Astrocyte (in vitro differentiated cells and primary cell): ENCODE data around the gene TUBG2.

Experiments
- EZH2 ChIP-seq: IDR thresholded peaks from 2 replicates; pipeline ENCODE4 v1.6.1; 2012; ENCODE audit warnings: mild to moderate bottlenecking, low read length, inconsistent platforms; ENCODE audit not compliant: insufficient read depth
- TF ChIP-seq, protein P1 (sequence below): IDR thresholded peaks from 2 replicates; pipeline ENCODE4 v1.5.1; 2011; ENCODE audit warnings: low read depth, mild to moderate bottlenecking, inconsistent platforms, low read length, moderate library complexity; ENCODE audit not compliant: insufficient read depth

DNA sequence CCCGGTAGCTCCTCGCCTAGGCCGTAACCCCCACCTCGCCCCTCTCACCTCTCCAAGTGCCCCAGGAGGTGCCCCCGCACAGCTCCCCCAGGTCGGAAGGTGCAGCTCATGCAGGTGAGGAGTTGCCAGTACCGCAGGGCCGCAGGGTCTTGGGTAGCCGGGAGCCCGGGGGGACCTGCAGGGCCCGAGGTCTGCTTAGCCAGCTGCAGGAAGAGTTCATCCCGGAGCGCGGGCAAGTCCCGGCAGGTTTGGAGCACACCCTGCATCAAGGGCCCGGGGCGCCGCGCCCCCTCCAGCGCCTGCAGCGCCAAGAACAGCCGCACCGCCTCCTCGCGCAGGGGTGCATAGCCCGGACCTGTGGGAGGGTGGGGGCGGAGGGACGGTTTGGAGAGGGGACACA is 13.0 kb downstream of the TUBG2 start:
- TF ChIP-seq EZH2: no peak
- TF ChIP-seq, protein P1, sequence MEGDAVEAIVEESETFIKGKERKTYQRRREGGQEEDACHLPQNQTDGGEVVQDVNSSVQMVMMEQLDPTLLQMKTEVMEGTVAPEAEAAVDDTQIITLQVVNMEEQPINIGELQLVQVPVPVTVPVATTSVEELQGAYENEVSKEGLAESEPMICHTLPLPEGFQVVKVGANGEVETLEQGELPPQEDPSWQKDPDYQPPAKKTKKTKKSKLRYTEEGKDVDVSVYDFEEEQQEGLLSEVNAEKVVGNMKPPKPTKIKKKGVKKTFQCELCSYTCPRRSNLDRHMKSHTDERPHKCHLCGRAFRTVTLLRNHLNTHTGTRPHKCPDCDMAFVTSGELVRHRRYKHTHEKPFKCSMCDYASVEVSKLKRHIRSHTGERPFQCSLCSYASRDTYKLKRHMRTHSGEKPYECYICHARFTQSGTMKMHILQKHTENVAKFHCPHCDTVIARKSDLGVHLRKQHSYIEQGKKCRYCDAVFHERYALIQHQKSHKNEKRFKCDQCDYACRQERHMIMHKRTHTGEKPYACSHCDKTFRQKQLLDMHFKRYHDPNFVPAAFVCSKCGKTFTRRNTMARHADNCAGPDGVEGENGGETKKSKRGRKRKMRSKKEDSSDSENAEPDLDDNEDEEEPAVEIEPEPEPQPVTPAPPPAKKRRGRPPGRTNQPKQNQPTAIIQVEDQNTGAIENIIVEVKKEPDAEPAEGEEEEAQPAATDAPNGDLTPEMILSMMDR: no peak
